HepG2 (cell line): ENCODE measurements around the gene YKT6. TPM values are rescaled to one million over a fixed set of nuclear protein-coding genes. Genes with fewer than 3 reads are reported as not detected.

Experiments
- ATAC-seq: fragments of 200-7000 bp; cut with Tn5 transposase; 3 replicates; pipeline ENCODE4 v1.9.1; 2020; ENCODE audit warnings: mild to moderate bottlenecking, moderate library complexity
- BruUV-seq: library from RNA; stranded (reverse); fragments of 400-500 nt; replicated peaks from 2 replicates; lab custom pipeline; 2021; lab: Mats Ljungman, UMichigan
- CTCF ChIA-PET: fragments of 300-600 bp; formaldehyde crosslinking; extraction: SDS; loops from one replicate; lab custom pipeline; 2021; ENCODE audit warnings: low total read pairs, inconsistent platforms, low intra/inter-chr PET ratio; lab: Yijun Ruan, JAX
- POLR2A ChIA-PET: fragments of 350-600 bp; sonication (Branson Sonifier 250); formaldehyde crosslinking; loops from one replicate; lab custom pipeline; 2020; ENCODE audit warnings: antibody characterized with exemption, inconsistent platforms; lab: Yijun Ruan, JAX
- DNase-seq: peaks from one replicate; pipeline ENCODE4 v3.0.0-alpha.2; 2015; ENCODE audit warnings: low spot score
- FAIRE-seq: peaks from 3 replicates; lab custom pipeline; 2011; peaks lifted over from hg19 to GRCh38; lab: Jason Lieb, UNC
- H2AFZ ChIP-seq: one replicate; pipeline ENCODE4 v1.6.1; 2011; ENCODE audit warnings: low read length, inconsistent platforms
- H3K27ac ChIP-seq: fragments of 300-600 bp; 3 replicates; pipeline ENCODE4 v1.8.0; 2011; ENCODE audit warnings: mixed run types, mild to moderate bottlenecking, mixed read lengths, low read length, inconsistent platforms; ENCODE audit not compliant: insufficient read depth; ENCODE audit errors: extremely low read length
- H3K27me3 ChIP-seq, 2 experiments: fragments of 200-600 bp in 1 of 2; 2 replicates in 1 of 2; 3 replicates in 1 of 2; pipeline versions ENCODE4 v1.6.0 to v1.8.0; 2011; ENCODE audit warnings: low read length in 2 of 2, mild to moderate bottlenecking in 2 of 2, moderate library complexity in 2 of 2, inconsistent platforms in 1 of 2; ENCODE audit not compliant: insufficient read depth in 2 of 2, control insufficient read depth in 1 of 2
- H3K36me3 ChIP-seq, 2 experiments: fragments of 200-600 bp in 1 of 2; replicated peaks in 1 of 2; 2 replicates in 1 of 2; 3 replicates in 1 of 2; pipeline versions ENCODE4 v1.5.1 to v1.8.0; 2011; ENCODE audit warnings: low read length in 2 of 2, inconsistent platforms in 1 of 2; ENCODE audit not compliant: insufficient read depth in 2 of 2, control insufficient read depth in 1 of 2
- H3K4me1 ChIP-seq: 2 replicates; pipeline ENCODE4 v1.5.1; 2012; ENCODE audit warnings: low read length, inconsistent platforms; ENCODE audit not compliant: insufficient read depth
- H3K4me2 ChIP-seq: 2 replicates; pipeline ENCODE4 v1.6.0; 2011; ENCODE audit warnings: low read depth, low read length, inconsistent platforms
- H3K4me3 ChIP-seq, 3 experiments: fragments of 200-600 bp in 1 of 3; sonication (generic), shearing (Covaris generic) in 1 of 3; replicated peaks in 1 of 3; 2 replicates each; pipeline ENCODE4 v1.5.1; 2011 to 2016; ENCODE audit warnings: low read length in 3 of 3, inconsistent platforms in 2 of 3, low read depth in 2 of 3, mild to moderate bottlenecking in 2 of 3, control low read depth in 1 of 3, mixed read lengths in 1 of 3; ENCODE audit not compliant: insufficient read depth in 1 of 3
- H3K79me2 ChIP-seq: one replicate; pipeline ENCODE4 v1.6.1; 2011; ENCODE audit warnings: low read length, inconsistent platforms; ENCODE audit not compliant: insufficient read depth
- H3K9ac ChIP-seq: 2 replicates; pipeline ENCODE4 v1.6.0; 2011; ENCODE audit warnings: mild to moderate bottlenecking, low read depth, low read length, inconsistent platforms; ENCODE audit not compliant: insufficient read depth
- H3K9me3 ChIP-seq: 2 replicates; pipeline ENCODE4 v1.5.1; 2012; ENCODE audit warnings: mild to moderate bottlenecking, low read length
- H4K20me1 ChIP-seq: 2 replicates; pipeline ENCODE4 v1.6.0; 2011; ENCODE audit warnings: inconsistent platforms, mild to moderate bottlenecking, low read length, moderate library complexity; ENCODE audit not compliant: insufficient read depth
- DMTF1 ChIP-seq: sonication (generic); formaldehyde crosslinking; IDR thresholded peaks from 2 replicates; pipeline ENCODE4 v1.4.0; 2020; ENCODE audit warnings: mild to moderate bottlenecking, missing genetic modification reagents
- KAT2B ChIP-seq: fragments of 150-350 bp; IDR thresholded peaks from 2 replicates; pipeline ENCODE4 v1.6.1; 2014; ENCODE audit warnings: low read depth, low read length, borderline replicate concordance
- KDM1A ChIP-seq: IDR thresholded peaks from 2 replicates; pipeline ENCODE4 v1.6.1; 2016; ENCODE audit warnings: missing compliant biosample characterization
- PPARG ChIP-seq: conservative IDR thresholded peaks from 2 replicates; pipeline ENCODE4 v1.6.1; 2016; ENCODE audit warnings: missing biosample characterization, missing genetic modification reagents
- PTBP1 ChIP-seq: fragments of 200-400 bp; formaldehyde crosslinking; IDR thresholded peaks from 2 replicates; pipeline ENCODE4 v1.6.1; 2018; ENCODE audit warnings: low read length, low read depth; ENCODE audit not compliant: poor library complexity, severe bottlenecking
- TP53 ChIP-seq: sonication (generic); formaldehyde crosslinking; conservative IDR thresholded peaks from 2 replicates; pipeline ENCODE4 v1.4.0; 2020; ENCODE audit warnings: missing genetic modification reagents
- ZMYM3 ChIP-seq: sonication (generic); formaldehyde crosslinking; IDR thresholded peaks from 2 replicates; pipeline ENCODE4 v1.5.1; 2020; ENCODE audit warnings: mild to moderate bottlenecking, missing genetic modification reagents
- ZNF543 ChIP-seq: sonication (generic); formaldehyde crosslinking; IDR thresholded peaks from 2 replicates; pipeline ENCODE4 v1.4.0; 2020; ENCODE audit warnings: mild to moderate bottlenecking, missing genetic modification reagents
- WGBS: methylation state at CpG from one replicate; pipeline ENCODE4 v1.1.6; 2017; ENCODE audit warnings: low lambda C conversion rate; 5-methylcytosine and 5-hydroxymethylcytosine counted together
- in situ Hi-C: cut with HindIII; loops from 2 replicates; pipeline ENCODE4 v1.10.0; 2017; ENCODE audit warnings: low pct_unique_long_range_greater_than_20kb; ENCODE audit not compliant: extremely low pct_ligation_motif_present
- intact Hi-C: fragments of 100-400 bp; cut with micrococcal nuclease; formaldehyde crosslinking; loops from one replicate; pipeline ENCODE4 v1.10.0; 2022; ENCODE audit not compliant: unreplicated experiment
- polyA plus RNA-seq, 8 experiments: library from polyadenylated mRNA; depleted of rRNA in 3 of 8; stranded (reverse) in 7 of 8; unstranded in 1 of 8; fragments of >200 nt; fragmentation: Illumina TruSeq in 4 of 8; extraction: Trizol in 4 of 8; gene quantifications; 2 replicates each; pipeline versions ENCODE4 v1.2.1 to v1.2.3, GENCODE V29; 2011 to 2016; ENCODE audit warnings: low read depth in 4 of 8, missing spikeins in 1 of 8, mixed read lengths in 1 of 8; ENCODE audit not compliant: insufficient read depth in 1 of 8
- total RNA-seq, 5 experiments: library from RNA; depleted of rRNA; stranded (reverse); fragments of >200 nt; fragmentation: Illumina TruSeq; extraction: Trizol; gene quantifications; 2 replicates each; pipeline ENCODE4 v1.2.3, GENCODE V29; 2016; ENCODE audit warnings: low read depth in 1 of 5

Gene YKT6
- total and polyA plus RNA-seq, 2 of the 13 experiments (the other 11 are each of a cell fraction or from before 2014, with no cell fraction given) = 52.2 to 60.3 TPM

- TF ChIP-seq DMTF1 (CRISPR knock-in tag) = no peak
- TF ChIP-seq PPARG (CRISPR knock-in tag) = no peak
- no peak for TF ChIP-seq TP53 (CRISPR knock-in tag)
- no peak for TF ChIP-seq ZMYM3 (CRISPR knock-in tag)
These were observed 6.7 kb upstream of the YKT6 start (continued) for GRCh38 chr7:44194069-44194468.

- WGBS = 7% methylated on average over 3 of the region's 3 CpGs
- Histone ChIP-seq H3K4me2 (no peak overlapping the region), H3K79me2 (no peaks in the 10 kb centered on the region), H3K4me1 (no peaks in the 10 kb centered on the region), H3K27ac (no peak overlapping the region), H4K20me1 (no peaks in the 10 kb centered on the region), H3K9me3 (no peaks in the 10 kb centered on the region), H3K4me3 (no peak overlapping the region), H3K36me3 (no peaks in the 10 kb centered on the region), H3K9ac (no peak overlapping the region), H2AFZ (no peak overlapping the region), H3K27me3 (peaks cover 0 to 9% of the 10 kb centered on the region in 2 experiments; a peak in 1 of 5 replicates)
- BruUV-seq = no TSS peak
- no peak for TF ChIP-seq KDM1A (CRISPR knock-in tag)
- no peak for TF ChIP-seq ZNF543 (CRISPR knock-in tag)
- TF ChIP-seq KAT2B = no peak
- no peak for TF ChIP-seq PTBP1
- CTCF ChIA-PET = no interaction called here
- FAIRE-seq = no peak
- no peak for ATAC-seq
- no peak for DNase-seq
- in situ Hi-C loops = loop anchor here (5.0 kb wide), 1 partner anchor 72 kb away; the partner anchor contains the start of gene POLD2
- POLR2A ChIA-PET = no interaction called here
- intact Hi-C loops = loop anchor here (10.0 kb wide), 1 partner anchor 60 kb away; no protein-coding TSS in a partner anchor
These were observed 6.1 kb upstream of the YKT6 start for GRCh38 chr7:44194562-44195145.
